ENCODE measurements around the gene ESM1. TPM values are rescaled to one million over a fixed set of nuclear protein-coding genes. Genes with fewer than 3 reads are reported as not detected.

ESM1 gene
- total RNA-seq, 4 donors from 2014 or later = 0.36 TPM; not detected in 3

DNA sequence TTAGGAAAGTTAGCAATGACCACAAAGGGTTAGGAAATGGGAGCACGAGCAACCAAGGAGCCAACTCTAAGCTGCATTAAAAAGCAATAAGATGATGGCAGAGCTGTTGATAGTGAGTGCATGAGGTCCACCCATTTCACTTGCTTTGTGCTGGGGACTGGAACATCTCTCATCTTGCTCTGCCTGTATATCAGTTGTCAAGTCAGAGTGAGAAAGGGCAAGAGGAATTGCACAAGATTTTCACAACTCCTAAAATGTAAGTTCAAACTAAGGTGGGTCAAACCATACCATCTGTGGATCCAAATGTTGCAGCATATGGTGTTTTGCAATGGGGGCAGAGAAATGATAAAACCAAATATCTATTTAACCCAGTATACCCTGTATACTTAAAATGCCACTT is 2.8 kb upstream of the ESM1 start:
- no peak for DNase-seq (ENCODE audit: low spot score)
- TF ChIP-seq, protein P1, sequence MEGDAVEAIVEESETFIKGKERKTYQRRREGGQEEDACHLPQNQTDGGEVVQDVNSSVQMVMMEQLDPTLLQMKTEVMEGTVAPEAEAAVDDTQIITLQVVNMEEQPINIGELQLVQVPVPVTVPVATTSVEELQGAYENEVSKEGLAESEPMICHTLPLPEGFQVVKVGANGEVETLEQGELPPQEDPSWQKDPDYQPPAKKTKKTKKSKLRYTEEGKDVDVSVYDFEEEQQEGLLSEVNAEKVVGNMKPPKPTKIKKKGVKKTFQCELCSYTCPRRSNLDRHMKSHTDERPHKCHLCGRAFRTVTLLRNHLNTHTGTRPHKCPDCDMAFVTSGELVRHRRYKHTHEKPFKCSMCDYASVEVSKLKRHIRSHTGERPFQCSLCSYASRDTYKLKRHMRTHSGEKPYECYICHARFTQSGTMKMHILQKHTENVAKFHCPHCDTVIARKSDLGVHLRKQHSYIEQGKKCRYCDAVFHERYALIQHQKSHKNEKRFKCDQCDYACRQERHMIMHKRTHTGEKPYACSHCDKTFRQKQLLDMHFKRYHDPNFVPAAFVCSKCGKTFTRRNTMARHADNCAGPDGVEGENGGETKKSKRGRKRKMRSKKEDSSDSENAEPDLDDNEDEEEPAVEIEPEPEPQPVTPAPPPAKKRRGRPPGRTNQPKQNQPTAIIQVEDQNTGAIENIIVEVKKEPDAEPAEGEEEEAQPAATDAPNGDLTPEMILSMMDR (IDR thresholded peaks at IDR 0.05) = no peak
- no peak for ATAC-seq (ENCODE audit: low FRiP score)

- ATAC-seq (ENCODE audit: low FRiP score) (no peak), DNase-seq (ENCODE audit: low spot score) (no peak)
- TF ChIP-seq, protein P1 (IDR thresholded peaks at IDR 0.05) = no peak
These were observed 869 bp upstream of the ESM1 start for GRCh38 chr5:54986269-54986654.

DNA sequence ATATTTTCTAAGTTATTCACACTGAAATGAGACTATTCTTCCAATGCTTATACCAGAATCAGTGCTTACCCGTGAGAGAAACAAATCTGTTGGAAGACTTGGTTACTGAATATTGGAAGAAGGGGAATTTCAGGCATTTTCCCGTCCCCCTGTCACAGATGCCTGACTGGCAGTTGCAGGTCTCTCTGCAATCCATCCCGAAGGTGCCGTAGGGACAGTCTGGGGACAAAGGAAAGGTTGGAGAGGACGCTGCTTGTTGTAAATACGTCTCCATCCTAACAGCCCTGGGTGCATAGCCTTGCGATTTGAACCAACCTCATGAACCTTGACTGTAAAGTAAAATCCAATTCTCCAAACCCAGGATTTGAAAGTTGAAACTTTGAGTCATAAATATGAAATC is 3.5 kb downstream of the ESM1 start:
- ATAC-seq (ENCODE audit: low FRiP score) = no peak
- DNase-seq (ENCODE audit: low spot score) = no peak
- TF ChIP-seq, protein P1 (IDR thresholded peaks at IDR 0.05) = no peak

GRCh38 chr5:54975701-54976100 is 9.7 kb downstream of the ESM1 start:
- DNase-seq (ENCODE audit: low spot score) (no peak), ATAC-seq (ENCODE audit: low FRiP score) (no peak)
- TF ChIP-seq, protein P1 (IDR thresholded peaks at IDR 0.05) = no peak

DNA sequence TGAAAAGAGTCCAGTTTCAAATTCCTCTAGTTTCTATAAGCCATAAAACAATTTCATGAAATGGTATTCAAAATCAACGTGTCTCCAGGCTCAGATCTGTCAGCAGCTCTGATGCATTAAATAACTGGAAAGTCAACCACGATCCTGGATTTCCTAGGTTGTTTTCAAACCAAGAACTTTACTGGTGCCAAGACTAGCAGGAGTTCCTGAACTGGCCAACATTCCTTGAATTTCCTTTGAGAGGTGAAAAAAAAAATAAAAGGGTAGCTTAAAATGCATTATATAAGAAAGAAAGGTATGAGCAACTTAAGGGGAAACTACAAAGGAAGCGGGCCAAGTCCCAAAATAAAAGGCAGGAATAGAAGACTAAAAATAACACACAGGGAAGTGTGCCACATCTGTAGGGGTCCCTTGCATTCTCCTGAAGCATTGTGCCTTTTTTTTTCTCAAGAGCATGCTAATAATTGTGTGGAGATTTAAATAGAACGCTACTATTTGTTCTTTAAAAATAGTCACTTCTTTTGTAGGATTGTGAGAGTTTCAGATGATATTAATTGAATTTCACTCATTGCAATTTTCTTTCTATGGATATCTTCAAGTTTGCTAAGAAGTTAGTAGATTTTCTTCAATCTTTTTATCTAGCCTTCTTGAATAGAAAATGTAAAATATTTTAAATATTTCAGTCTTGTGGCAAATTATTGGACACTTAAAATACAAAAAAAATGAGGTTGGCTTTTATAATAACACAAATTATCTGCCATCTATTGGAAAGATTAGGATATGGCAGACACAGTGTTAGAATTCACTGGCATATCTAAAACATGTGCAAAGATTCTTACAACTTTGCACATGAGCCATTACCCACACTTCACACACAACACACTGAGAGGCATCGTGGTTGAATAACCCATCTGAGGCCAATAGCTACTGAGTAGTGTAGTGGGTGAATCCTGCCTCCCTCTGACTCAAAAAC is 15.3 kb downstream of the ESM1 start:
- TF ChIP-seq, protein P1 (IDR thresholded peaks at IDR 0.05) = no peak
- ATAC-seq (ENCODE audit: low FRiP score) = no peak
- DNase-seq (ENCODE audit: low spot score) = no peak

DNA sequence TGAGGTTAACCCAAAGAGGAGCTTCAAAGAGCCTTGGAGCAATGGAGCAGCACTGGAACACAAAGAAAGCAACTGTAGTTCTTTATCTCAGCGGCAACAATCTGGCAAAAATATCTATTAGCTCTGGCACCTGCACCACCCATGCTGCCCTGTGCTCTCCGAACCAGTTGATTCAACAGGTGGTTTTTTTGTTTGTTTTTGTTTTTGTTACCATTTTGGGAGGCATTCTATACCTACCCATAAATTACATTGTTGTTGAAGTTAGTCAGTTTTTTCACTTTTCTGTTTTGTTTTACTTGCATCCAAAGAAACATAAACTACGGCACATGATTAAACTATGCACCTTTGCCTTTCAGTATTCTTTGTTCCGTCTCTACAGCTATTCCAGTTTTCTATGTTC is 16.2 kb downstream of the ESM1 start:
- DNase-seq (ENCODE audit: low spot score) = no peak
- TF ChIP-seq, protein P1 (IDR thresholded peaks at IDR 0.05) = no peak
- ATAC-seq (ENCODE audit: low FRiP score) = no peak

DNA sequence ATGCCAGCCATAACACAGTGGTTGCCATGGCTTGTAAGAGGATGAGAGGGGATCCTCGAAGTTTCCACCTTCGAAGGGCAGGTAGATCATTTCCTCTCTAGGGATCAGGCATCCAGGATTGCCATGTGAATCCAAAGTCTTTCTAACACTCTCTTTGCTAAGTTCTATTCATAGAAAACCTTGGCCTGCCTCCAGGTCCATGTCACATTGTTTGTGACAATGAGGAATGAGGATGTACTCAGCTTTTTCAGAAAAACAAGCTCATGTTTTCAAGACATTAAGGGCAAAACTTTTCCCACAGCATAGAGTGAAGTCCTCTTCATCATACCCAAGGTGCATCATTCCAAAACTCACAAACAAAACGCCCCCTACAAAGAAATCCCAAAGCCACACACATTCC is 19.6 kb downstream of the ESM1 start:
- TF ChIP-seq, protein P1 (IDR thresholded peaks at IDR 0.05) = no peak
- DNase-seq (ENCODE audit: low spot score) = no peak
- ATAC-seq (ENCODE audit: low FRiP score) = no peak

All from omental fat pad (tissue), 4 donors.